ENCODE results near the gene IFT122. TPM values are rescaled to one million over a fixed set of nuclear protein-coding genes. Genes with fewer than 3 reads are reported as not detected.

Gene IFT122
- total and polyA plus RNA-seq, 2 donors (not counting 3 experiments of a cell fraction or from before 2014, with no cell fraction given): 38.4 to 41.7 TPM

DNA sequence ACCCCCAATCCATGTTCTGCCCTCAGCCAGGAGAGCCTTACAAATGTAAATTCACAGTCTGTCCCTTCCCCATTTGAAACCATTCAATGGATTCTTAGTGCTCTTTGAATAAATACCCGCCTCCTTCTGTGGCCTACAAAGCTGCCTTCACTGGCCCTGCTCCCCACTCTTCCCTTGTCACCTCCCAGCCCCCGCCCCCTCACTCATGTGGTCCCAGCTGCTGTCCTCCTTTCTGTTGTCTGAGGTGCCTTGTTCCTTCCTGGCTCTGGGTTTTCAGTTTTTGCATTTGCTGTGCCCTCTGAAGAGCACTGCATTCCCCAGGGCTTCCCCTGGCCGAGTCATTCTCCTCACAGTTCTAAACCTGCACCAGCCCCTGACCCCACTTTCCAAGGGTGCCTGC, 14.8 kb upstream of the IFT122 start:
- POLR2A ChIA-PET: no interaction called here
- Histone ChIP-seq H3K27me3 (ENCODE audit: control insufficient read depth in 2 of 2, insufficient read depth in 2 of 2, low read length in 2 of 2) (peaks cover 0 to 4% of the 10 kb centered on the region in 2 experiments), H3K9me3 (replicated peaks; ENCODE audit: control insufficient read depth, insufficient read depth, low read length) (no peaks in the 10 kb centered on the region), H3K79me2 (ENCODE audit: control insufficient read depth, insufficient read depth, low read length) (no peaks in the 10 kb centered on the region), H3K4me1 (ENCODE audit: control insufficient read depth, extremely low read depth, insufficient read depth, low read length) (peaks cover 6% of the 10 kb centered on the region), H3K9ac (replicated peaks; ENCODE audit: extremely low read depth, insufficient read depth, low read length) (no peak overlapping the region), H3K4me3 (replicated peaks in 1 of 3; ENCODE audit: insufficient read depth in 1 of 3, low read depth in 1 of 3, low read length in 3 of 3) (no peak overlapping the region), H2AFZ (ENCODE audit: low read depth, low read length) (no peak overlapping the region), H3K4me2 (ENCODE audit: insufficient read depth, low read length) (no peak overlapping the region), H4K20me1 (replicated peaks; ENCODE audit: control insufficient read depth, extremely low read depth, insufficient read depth, low read length) (no peaks in the 10 kb centered on the region), H3K36me3 (ENCODE audit: control insufficient read depth in 2 of 2, extremely low read depth in 1 of 2, insufficient read depth in 2 of 2, low read length in 2 of 2) (no peaks in the 10 kb centered on the region), H3K27ac (ENCODE audit: insufficient read depth, low read depth, low read length) (no peak overlapping the region), H3K9me1 (replicated peaks; ENCODE audit: control insufficient read depth, extremely low read depth, insufficient read depth, low read length) (no peaks in the 10 kb centered on the region)
- no TSS peak for BruUV-seq (replicated peaks)
- TF ChIP-seq CTCF (IDR thresholded peaks at IDR 0.05; ENCODE audit: extremely low read depth in 1 of 2, insufficient read depth in 1 of 2, low read depth in 1 of 2, low read length in 2 of 2): no peak
- no peak for TF ChIP-seq GATA2 (IDR thresholded peaks at IDR 0.05; ENCODE audit: insufficient read depth, insufficient read length, low read depth, low read length)
- TF ChIP-seq MYC (IDR thresholded peaks at IDR 0.05; ENCODE audit: low read depth, low read length): no peak
- TF ChIP-seq MAX (IDR thresholded peaks at IDR 0.05; ENCODE audit: insufficient read depth, insufficient read length): no peak
- TF ChIP-seq POLR2AphosphoS5 (IDR thresholded peaks at IDR 0.05; ENCODE audit: insufficient read depth, low read depth, low read length): no peak
- no peak for TF ChIP-seq EZH2 (IDR thresholded peaks at IDR 0.05; ENCODE audit: borderline replicate concordance, low read depth, low read length, severe bottlenecking)
- TF ChIP-seq POLR2A (IDR thresholded peaks at IDR 0.05; ENCODE audit: low read depth, low read length): no peak
- TF ChIP-seq JUN (IDR thresholded peaks at IDR 0.05; ENCODE audit: borderline replicate concordance, insufficient read depth, insufficient read length, low read depth): no peak
- TF ChIP-seq FOS (IDR thresholded peaks at IDR 0.05; ENCODE audit: borderline replicate concordance, insufficient read depth, low read length): no peak
- DNase-seq (ENCODE audit: low read depth, low spot score) (no peak), FAIRE-seq (no peak)
- dilution Hi-C loops (cut with MboI; ENCODE audit: extremely low pct_ligation_motif_present, low sequenced_read_pairs): no loop called here
- CTCF ChIA-PET: interaction anchor here (1.2 kb wide), 1 partner anchor 42 kb away, joined by 4 read pairs; no protein-coding TSS in a partner anchor
- intact Hi-C loops (cut with micrococcal nuclease): no loop called here

Data from endothelial cell of umbilical vein (primary cell).